Endometrium (tissue), 2 donors: Measurements from ENCODE around the gene OSBPL2.

Experiments used
- FAIRE-seq: peaks from 2 replicates; lab custom pipeline; 2012; peaks lifted over from hg19 to GRCh38; lab: Jason Lieb, UNC
- donor health status: control.
- donor health status: control.

Gene OSBPL2

GRCh38 chr20:62327726-62328495, 89.6 kb downstream of the OSBPL2 start:
- FAIRE-seq, result no peak

- no peak for FAIRE-seq
Measured at GRCh38 chr20:62328684-62329388, 90.5 kb downstream of the OSBPL2 start.

GRCh38 chr20:62329389-62330377, 91.4 kb downstream of the OSBPL2 start:
- no peak for FAIRE-seq

- FAIRE-seq, result no peak
Measured at GRCh38 chr20:62330576-62331317, 92.4 kb downstream of the OSBPL2 start.

- FAIRE-seq, result no peak
Measured at GRCh38 chr20:62331347-62331746, 93.0 kb downstream of the OSBPL2 start.

- no peak for FAIRE-seq
Measured at GRCh38 chr20:62332421-62332820, 94.1 kb downstream of the OSBPL2 start.

- FAIRE-seq, result no peak
Measured at GRCh38 chr20:62332989-62333819, 94.9 kb downstream of the OSBPL2 start.

GRCh38 chr20:62333820-62334595, 95.7 kb downstream of the OSBPL2 start:
- no peak for FAIRE-seq

- no peak for FAIRE-seq
Measured at GRCh38 chr20:62334881-62335280, 96.6 kb downstream of the OSBPL2 start.

- no peak for FAIRE-seq
Measured at GRCh38 chr20:62335532-62335931, 97.2 kb downstream of the OSBPL2 start.

GRCh38 chr20:62336329-62336728, 98.0 kb downstream of the OSBPL2 start:
- FAIRE-seq, result no peak

- no peak for FAIRE-seq
Measured at GRCh38 chr20:62336775-62337557, 98.6 kb downstream of the OSBPL2 start.

- FAIRE-seq, result no peak
Measured at GRCh38 chr20:62337558-62338293, 99.4 kb downstream of the OSBPL2 start.

GRCh38 chr20:62338294-62338620, 99.9 kb downstream of the OSBPL2 start:
- FAIRE-seq, result no peak

GRCh38 chr20:62339647-62340062, 101.3 kb downstream of the OSBPL2 start:
- no peak for FAIRE-seq

- no peak for FAIRE-seq
Measured at GRCh38 chr20:62342910-62343309, 104.6 kb downstream of the OSBPL2 start.

- FAIRE-seq, result no peak
Measured at GRCh38 chr20:62344092-62344491, 105.8 kb downstream of the OSBPL2 start.

- FAIRE-seq, result no peak
Measured at GRCh38 chr20:62344782-62345181, 106.5 kb downstream of the OSBPL2 start.
